SK-N-SH (cell line): Measurements from ENCODE around the gene UVRAG. TPM values are rescaled to one million over a fixed set of nuclear protein-coding genes. Genes with fewer than 3 reads are reported as not detected.

Experiments used
- CTCF ChIA-PET: fragments of 300-600, 350-600 bp; formaldehyde crosslinking; extraction: SDS; loops from one replicate; lab custom pipeline; 2021; lab: Yijun Ruan, JAX
- POLR2A ChIA-PET: fragments of 350-600 bp; sonication (Branson Sonifier 250); formaldehyde crosslinking; extraction: SDS; loops from one replicate; lab custom pipeline; 2020; ENCODE audit warnings: antibody characterized with exemption, inconsistent platforms; lab: Yijun Ruan, JAX
- DNase-seq: peaks from one replicate; pipeline ENCODE4 v3.0.0; 2012
- H2AFZ ChIP-seq: fragments of 200-600 bp; sonication (generic); 2 replicates; pipeline ENCODE4 v1.8.1; 2016; ENCODE audit warnings: antibody characterized with exemption, mild to moderate bottlenecking, low read depth
- H3F3A ChIP-seq: fragments of 200-600 bp; sonication (generic); replicated peaks from 2 replicates; pipeline ENCODE3; 2016; ENCODE audit warnings: antibody characterized with exemption, mild to moderate bottlenecking; ENCODE audit not compliant: insufficient read depth
- H3K27ac ChIP-seq, 2 experiments: fragments of 200-500 bp in 1 of 2; fragments of 200-600 bp in 1 of 2; sonication (Bioruptor generic) in 1 of 2; sonication (generic), shearing (Covaris generic) in 1 of 2; 2 replicates each; pipeline versions ENCODE4 v1.5.1 to v1.6.1; 2014 to 2016; ENCODE audit warnings: low read depth in 2 of 2, inconsistent platforms in 1 of 2, low read length in 1 of 2, mild to moderate bottlenecking in 1 of 2, mixed read lengths in 1 of 2
- H3K27me3 ChIP-seq: fragments of 200-600 bp; sonication (generic), shearing (Covaris generic); 2 replicates; pipeline ENCODE4 v1.6.1; 2016; ENCODE audit warnings: mixed run types; ENCODE audit not compliant: insufficient read depth
- H3K36me3 ChIP-seq, 2 experiments: fragments of 200-500 bp in 1 of 2; fragments of 200-600 bp in 1 of 2; sonication (Bioruptor generic) in 1 of 2; sonication (generic) in 1 of 2; replicated peaks in 1 of 2; 2 replicates each; pipeline versions ENCODE3 to v1.5.1; 2014 to 2016; ENCODE audit warnings: low read length in 1 of 2, mild to moderate bottlenecking in 1 of 2; ENCODE audit not compliant: insufficient read depth in 2 of 2, control insufficient read depth in 1 of 2
- H3K4me1 ChIP-seq, 2 experiments: fragments of 200-500 bp in 1 of 2; fragments of 200-600 bp in 1 of 2; sonication (Bioruptor generic) in 1 of 2; sonication (generic), shearing (Covaris generic) in 1 of 2; 2 replicates each; pipeline versions ENCODE4 v1.5.1 to v1.6.1; 2014 to 2016; ENCODE audit warnings: low read depth in 1 of 2, low read length in 1 of 2, mixed run types in 1 of 2; ENCODE audit not compliant: insufficient read depth in 2 of 2, control insufficient read depth in 1 of 2
- H3K4me2 ChIP-seq: fragments of 200-600 bp; sonication (generic), shearing (Covaris generic); 2 replicates; pipeline ENCODE4 v1.6.1; 2017; ENCODE audit warnings: mixed run types
- H3K4me3 ChIP-seq, 2 experiments: fragments of 200-500 bp in 1 of 2; fragments of 200-600 bp in 1 of 2; sonication (Bioruptor generic) in 1 of 2; sonication (generic), shearing (Covaris generic) in 1 of 2; 2 replicates each; pipeline versions ENCODE4 v1.5.1 to v1.8.1; 2014 to 2016; ENCODE audit warnings: low read depth in 2 of 2, inconsistent platforms in 1 of 2, low read length in 1 of 2, mild to moderate bottlenecking in 1 of 2, mixed read lengths in 1 of 2, moderate library complexity in 1 of 2
- H3K79me2 ChIP-seq: fragments of 200-600 bp; sonication (generic); 2 replicates; pipeline ENCODE4 v1.8.1; 2017; ENCODE audit warnings: mild to moderate bottlenecking; ENCODE audit not compliant: insufficient read depth
- H3K9ac ChIP-seq: fragments of 200-600 bp; sonication (generic); 2 replicates; pipeline ENCODE4 v1.6.1; 2017; ENCODE audit warnings: mixed run types
- H3K9me2 ChIP-seq: fragments of 200-600 bp; sonication (generic); 2 replicates; pipeline ENCODE4 v1.6.1; 2017; ENCODE audit warnings: mixed run types
- H3K9me3 ChIP-seq: fragments of 200-600 bp; sonication (generic); 2 replicates; pipeline ENCODE4 v1.6.1; 2017; ENCODE audit warnings: mixed run types, mild to moderate bottlenecking, moderate library complexity
- H4K20me1 ChIP-seq: fragments of 200-600 bp; sonication (generic); 2 replicates; pipeline ENCODE4 v1.6.1; 2017; ENCODE audit warnings: mild to moderate bottlenecking, mixed run types; ENCODE audit not compliant: insufficient read depth
- EP300 ChIP-seq, 2 experiments: IDR thresholded peaks; 2 replicates each; pipeline versions ENCODE4 v1.4.0 to v1.6.1; 2012; ENCODE audit warnings: borderline replicate concordance in 1 of 2, low read depth in 1 of 2, low read length in 1 of 2
- EZH2phosphoT487 ChIP-seq: fragments of 200-600 bp; sonication (generic); IDR thresholded peaks from 2 replicates; pipeline ENCODE4 v1.6.1; 2017; ENCODE audit warnings: low read depth, mixed run types, mild to moderate bottlenecking, antibody characterized with exemption, moderate library complexity, borderline replicate concordance
- GABPA ChIP-seq: IDR thresholded peaks from 2 replicates; pipeline ENCODE4 v1.4.0; 2012; ENCODE audit warnings: low read depth, mild to moderate bottlenecking
- IRF3 ChIP-seq: fragments of 150-350 bp; IDR thresholded peaks from 2 replicates; pipeline ENCODE4 v1.6.1; 2016; ENCODE audit warnings: mild to moderate bottlenecking, low read depth, low read length
- NFIC ChIP-seq: IDR thresholded peaks from 2 replicates; pipeline ENCODE4 v1.4.0; 2012; ENCODE audit warnings: borderline replicate concordance
- NRF1 ChIP-seq: IDR thresholded peaks from 2 replicates; pipeline ENCODE4 v1.6.1; 2012; ENCODE audit warnings: low read depth, mild to moderate bottlenecking, low read length
- PBX3 ChIP-seq: IDR thresholded peaks from 2 replicates; pipeline ENCODE4; 2012
- RAD21 ChIP-seq: IDR thresholded peaks from 2 replicates; pipeline ENCODE4 v1.6.1; 2012; ENCODE audit warnings: mild to moderate bottlenecking, low read length
- RCOR1 ChIP-seq: fragments of 150-350 bp; IDR thresholded peaks from 2 replicates; pipeline ENCODE4 v1.6.1; 2017; ENCODE audit warnings: antibody characterized with exemption, low read length
- RFX5 ChIP-seq: IDR thresholded peaks from 2 replicates; pipeline ENCODE4 v1.6.1; 2012; ENCODE audit warnings: mild to moderate bottlenecking, improper control_type of control experiment, low read length
- RXRA ChIP-seq: IDR thresholded peaks from 2 replicates; pipeline ENCODE4 v1.4.0; 2012; ENCODE audit warnings: low read depth, mild to moderate bottlenecking, borderline replicate concordance
- SMC3 ChIP-seq: IDR thresholded peaks from 2 replicates; pipeline ENCODE4 v1.6.1; 2012; ENCODE audit warnings: low read depth, low read length, improper control_type of control experiment
- TAF1 ChIP-seq: IDR thresholded peaks from 2 replicates; pipeline ENCODE4 v1.6.1; 2012; ENCODE audit warnings: low read depth, mild to moderate bottlenecking, low read length, moderate library complexity, borderline replicate concordance
- USF1 ChIP-seq: IDR thresholded peaks from 2 replicates; pipeline ENCODE4 v1.4.0; 2012; ENCODE audit warnings: low read depth, borderline replicate concordance
- YY1 ChIP-seq: IDR thresholded peaks from 2 replicates; pipeline ENCODE4 v1.4.0; 2012; ENCODE audit warnings: low read depth, mild to moderate bottlenecking
- WGBS: methylation state at CpG from one replicate; pipeline ENCODE4 v1.1.6; 2017; ENCODE audit warnings: low lambda C conversion rate; 5-methylcytosine and 5-hydroxymethylcytosine counted together
- polyA plus RNA-seq, 3 experiments: library from polyadenylated mRNA; depleted of rRNA; stranded (reverse); fragments of >200 nt; gene quantifications; 2 replicates each; pipeline ENCODE4 v1.2.3, GENCODE V29; 2012
- TF ChIP-seq, protein P1 (sequence below): fragments of 200-600 bp; sonication (generic); IDR thresholded peaks from 2 replicates; pipeline ENCODE4 v1.6.1; 2017; ENCODE audit warnings: antibody characterized with exemption, mild to moderate bottlenecking, moderate library complexity
- TF ChIP-seq, protein P2 (sequence below): IDR thresholded peaks from 2 replicates; pipeline ENCODE4 v1.4.0; 2012; ENCODE audit warnings: low read depth
- TF ChIP-seq, protein P3 (sequence below): fragments of 150-350 bp; IDR thresholded peaks from 2 replicates; pipeline ENCODE4 v1.6.1; 2017; ENCODE audit warnings: antibody characterized with exemption, low read length, low read depth, borderline replicate concordance

Gene UVRAG
- polyA plus RNA-seq, 1 of the 3 experiments (the other 2 are of a cell fraction), result 5.8 TPM

- TF ChIP-seq GABPA, result no peak
- no peak for TF ChIP-seq USF1
- no peak for TF ChIP-seq EP300 (IDR thresholded peaks at IDR 0.05; ENCODE audit: borderline replicate concordance in 1 of 2, low read depth in 1 of 2, low read length in 1 of 2)
- no peak for TF ChIP-seq RFX5
- no peak for TF ChIP-seq SMC3
- TF ChIP-seq TAF1, result no peak
Observed at GRCh38 chr11:76188873-76189272, 373.9 kb downstream of the UVRAG start (continued).

DNA sequence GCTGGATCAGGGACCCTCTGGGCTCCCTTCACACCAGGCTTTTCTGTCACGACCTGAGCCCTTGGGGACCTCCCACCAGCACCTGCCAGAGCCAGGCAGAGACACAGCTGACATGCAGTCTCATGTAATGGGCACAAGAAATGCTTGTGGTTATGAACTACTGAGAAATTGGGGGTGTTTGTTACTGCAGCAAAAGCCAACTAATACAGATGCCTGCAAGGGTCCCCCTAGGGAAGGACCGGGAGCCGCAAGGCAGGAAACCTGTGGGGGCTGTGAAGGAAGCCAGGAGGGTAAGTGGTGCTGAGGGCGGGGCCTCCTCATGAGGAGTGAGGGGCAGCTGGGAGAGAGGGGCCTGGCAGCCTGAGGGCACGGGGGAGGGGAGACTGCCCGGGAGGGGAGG, 374.7 kb downstream of the UVRAG start:
- H2AFZ ChIP-seq, result no peak overlapping the region
- no peak overlapping the region for H3K4me2 ChIP-seq
- CTCF ChIA-PET, result interaction anchor here (1.4 to 9.9 kb wide), 2 partner anchors 18 to 293 kb away, joined by 5 to 94 read pairs; partner anchors contain the start of gene WNT11
- H3K4me3 ChIP-seq, result no peak overlapping the region
- no peaks in the 10 kb centered on the region for H4K20me1 ChIP-seq
- H3K27ac ChIP-seq, result no peak overlapping the region
- H3F3A ChIP-seq, result no peaks in the 10 kb centered on the region
- DNase-seq, result no peak
- POLR2A ChIA-PET, result no interaction called here
- no peaks in the 10 kb centered on the region for H3K27me3 ChIP-seq
- no peaks in the 10 kb centered on the region for H3K9me2 ChIP-seq
- no peak overlapping the region for H3K9ac ChIP-seq
- TF ChIP-seq RXRA, result no peak
- TF ChIP-seq RAD21, result no peak
- TF ChIP-seq USF1, result no peak
- TF ChIP-seq, protein P1, sequence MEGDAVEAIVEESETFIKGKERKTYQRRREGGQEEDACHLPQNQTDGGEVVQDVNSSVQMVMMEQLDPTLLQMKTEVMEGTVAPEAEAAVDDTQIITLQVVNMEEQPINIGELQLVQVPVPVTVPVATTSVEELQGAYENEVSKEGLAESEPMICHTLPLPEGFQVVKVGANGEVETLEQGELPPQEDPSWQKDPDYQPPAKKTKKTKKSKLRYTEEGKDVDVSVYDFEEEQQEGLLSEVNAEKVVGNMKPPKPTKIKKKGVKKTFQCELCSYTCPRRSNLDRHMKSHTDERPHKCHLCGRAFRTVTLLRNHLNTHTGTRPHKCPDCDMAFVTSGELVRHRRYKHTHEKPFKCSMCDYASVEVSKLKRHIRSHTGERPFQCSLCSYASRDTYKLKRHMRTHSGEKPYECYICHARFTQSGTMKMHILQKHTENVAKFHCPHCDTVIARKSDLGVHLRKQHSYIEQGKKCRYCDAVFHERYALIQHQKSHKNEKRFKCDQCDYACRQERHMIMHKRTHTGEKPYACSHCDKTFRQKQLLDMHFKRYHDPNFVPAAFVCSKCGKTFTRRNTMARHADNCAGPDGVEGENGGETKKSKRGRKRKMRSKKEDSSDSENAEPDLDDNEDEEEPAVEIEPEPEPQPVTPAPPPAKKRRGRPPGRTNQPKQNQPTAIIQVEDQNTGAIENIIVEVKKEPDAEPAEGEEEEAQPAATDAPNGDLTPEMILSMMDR, result no peak
- no peak for TF ChIP-seq NRF1
- TF ChIP-seq IRF3, result no peak
- TF ChIP-seq NFIC, result no peak
- TF ChIP-seq RFX5, result no peak
- TF ChIP-seq, protein P2, sequence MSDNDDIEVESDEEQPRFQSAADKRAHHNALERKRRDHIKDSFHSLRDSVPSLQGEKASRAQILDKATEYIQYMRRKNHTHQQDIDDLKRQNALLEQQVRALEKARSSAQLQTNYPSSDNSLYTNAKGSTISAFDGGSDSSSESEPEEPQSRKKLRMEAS, result no peak
- no peak for TF ChIP-seq EZH2phosphoT487
- TF ChIP-seq, protein P3, sequence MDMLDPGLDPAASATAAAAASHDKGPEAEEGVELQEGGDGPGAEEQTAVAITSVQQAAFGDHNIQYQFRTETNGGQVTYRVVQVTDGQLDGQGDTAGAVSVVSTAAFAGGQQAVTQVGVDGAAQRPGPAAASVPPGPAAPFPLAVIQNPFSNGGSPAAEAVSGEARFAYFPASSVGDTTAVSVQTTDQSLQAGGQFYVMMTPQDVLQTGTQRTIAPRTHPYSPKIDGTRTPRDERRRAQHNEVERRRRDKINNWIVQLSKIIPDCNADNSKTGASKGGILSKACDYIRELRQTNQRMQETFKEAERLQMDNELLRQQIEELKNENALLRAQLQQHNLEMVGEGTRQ, result no peak
- no peak for TF ChIP-seq RCOR1
- TF ChIP-seq YY1, result no peak
- no peak for TF ChIP-seq PBX3
- H3K36me3 ChIP-seq, result no peaks in the 10 kb centered on the region
- no peaks in the 10 kb centered on the region for H3K79me2 ChIP-seq
- no peaks in the 10 kb centered on the region for H3K9me3 ChIP-seq
- 64% methylated on average over 6 of the region's 6 CpGs for WGBS
- peaks cover 0 to 31% of the 10 kb centered on the region in 2 experiments; a peak in 1 of 4 replicates for H3K4me1 ChIP-seq
